Measurements from ENCODE around the gene USP7. TPM values are rescaled to one million over a fixed set of nuclear protein-coding genes. Genes with fewer than 3 reads are reported as not detected.
"Not testable (repeated sequence)": the region's sequence is repeated elsewhere in the genome, so short reads cannot be mapped to it uniquely, and the experiment has no call there.

Gene USP7
- total RNA-seq, 2 experiments from 2014 or later, result 157 to 160 TPM

- Mint-ChIP-seq H3K4me3 (no peak overlapping the region), H3K9me3 (no peaks in the 10 kb centered on the region), H3K27me3 (peaks cover 6% of the 10 kb centered on the region), H3K36me3 (ENCODE audit: low read depth) (peaks cover 11% of the 10 kb centered on the region), H3K27ac (peak overlapping the region; percentile 68), H3K4me1 (no peaks in the 10 kb centered on the region)
- no peak for DNase-seq
- CTCF ChIA-PET, result interaction anchor here (1.0 to 1.4 kb wide), 2 partner anchors 12 to 19 kb away, joined by 3 to 4 read pairs; no protein-coding TSS in a partner anchor
- POLR2A ChIA-PET, result no interaction called here
Observed at GRCh38 chr16:8885674-8886592, 77.8 kb downstream of the USP7 start.

- ChIA-PET POLR2A (no interaction called here), CTCF (interaction anchor here (0.6 to 1.0 kb wide), 3 partner anchors 10 to 316 kb away, joined by 3 to 6 read pairs (median 3); no protein-coding TSS in a partner anchor)
- H3K4me3 Mint-ChIP-seq, result no peak overlapping the region
- H3K27me3 Mint-ChIP-seq, result peaks cover 6% of the 10 kb centered on the region
- H3K9me3 Mint-ChIP-seq, result no peaks in the 10 kb centered on the region
- H3K27ac Mint-ChIP-seq, result no peak overlapping the region
- DNase-seq, result no peak
- no peaks in the 10 kb centered on the region for H3K36me3 Mint-ChIP-seq (ENCODE audit: low read depth)
- peaks cover 15% of the 10 kb centered on the region for H3K4me1 Mint-ChIP-seq
Observed at GRCh38 chr16:8882725-8883377, 80.9 kb downstream of the USP7 start.

GRCh38 chr16:8882041-8882617, 81.6 kb downstream of the USP7 start, which contains the start of gene LITAFD:
TSS of gene LITAFD (plus strand) at chr16:8882351. CDS start at chr16:8884356, 2,005 bp downstream.
- Mint-ChIP-seq H3K4me1 (peaks cover 16% of the 10 kb centered on the region), H3K36me3 (ENCODE audit: low read depth) (no peaks in the 10 kb centered on the region), H3K27me3 (peaks cover 6% of the 10 kb centered on the region), H3K4me3 (no peak within 1 kb of the TSS), H3K9me3 (no peaks in the 10 kb centered on the region), H3K27ac (no peak within 1 kb of the TSS)
- DNase-seq, result no peak
- ChIA-PET POLR2A (no interaction called here), CTCF (interaction anchor here (0.6 to 2.4 kb wide), 3 partner anchors 14 to 253 kb away, joined by 3 to 9 read pairs (median 6); partner anchors contain the start of gene CARHSP1)

- POLR2A ChIA-PET, result interaction anchor here (0.7 kb wide), 1 partner anchor 224 kb away, joined by 3 read pairs; no protein-coding TSS in a partner anchor
- H3K4me3 Mint-ChIP-seq, result no peak overlapping the region
Observed at GRCh38 chr16:8880839-8881510, 82.7 kb downstream of the USP7 start.

GRCh38 chr16:8878523-8878911, 85.2 kb downstream of the USP7 start:
- no peaks in the 10 kb centered on the region for H3K36me3 Mint-ChIP-seq (ENCODE audit: low read depth)
- no peak overlapping the region for H3K27ac Mint-ChIP-seq
- ChIA-PET POLR2A (no interaction called here), CTCF (interaction anchor here (0.9 to 3.6 kb wide), 3 partner anchors 9 to 12 kb away, joined by 3 to 17 read pairs (median 7); partner anchors contain the start of gene CARHSP1)
- no peak for DNase-seq
- H3K9me3 Mint-ChIP-seq, result no peaks in the 10 kb centered on the region
- no peak overlapping the region for H3K4me3 Mint-ChIP-seq
- H3K27me3 Mint-ChIP-seq, result no peaks in the 10 kb centered on the region
- H3K4me1 Mint-ChIP-seq, result peaks cover 21% of the 10 kb centered on the region

More at GRCh38 chr16:8880839-8881510, 82.7 kb downstream of the USP7 start:
- H3K4me1 Mint-ChIP-seq, result peaks cover 16% of the 10 kb centered on the region
- no peaks in the 10 kb centered on the region for H3K36me3 Mint-ChIP-seq (ENCODE audit: low read depth)
- no peak overlapping the region for H3K27ac Mint-ChIP-seq
- peaks cover 5% of the 10 kb centered on the region for H3K27me3 Mint-ChIP-seq
- CTCF ChIA-PET, result interaction anchor here (0.7 to 3.6 kb wide), 15 partner anchors 9 to 400 kb away, joined by 3 to 17 read pairs (median 4); partner anchors contain the start of gene CARHSP1
- DNase-seq, result no peak
- H3K9me3 Mint-ChIP-seq, result no peaks in the 10 kb centered on the region

- no peak for DNase-seq
- Mint-ChIP-seq H3K27ac (no peak overlapping the region), H3K9me3 (no peaks in the 10 kb centered on the region), H3K4me3 (no peak overlapping the region), H3K27me3 (no peaks in the 10 kb centered on the region), H3K36me3 (ENCODE audit: low read depth) (no peaks in the 10 kb centered on the region), H3K4me1 (peaks cover 21% of the 10 kb centered on the region)
- CTCF ChIA-PET, result interaction anchor here (0.6 to 3.6 kb wide), 5 partner anchors 9 to 87 kb away, joined by 3 to 17 read pairs (median 4); partner anchors contain the start of gene CARHSP1
- POLR2A ChIA-PET, result no interaction called here
Observed at GRCh38 chr16:8877894-8878522, 85.7 kb downstream of the USP7 start.

- POLR2A ChIA-PET, result not testable (repeated sequence)
- H3K27ac Mint-ChIP-seq, result peak overlapping the region; percentile 31
- CTCF ChIA-PET, result interaction anchor here (1.3 to 1.4 kb wide), 2 partner anchors 20 to 308 kb away, joined by 3 to 4 read pairs; no protein-coding TSS in a partner anchor
Observed at GRCh38 chr16:8875317-8875716, 88.4 kb downstream of the USP7 start.

GRCh38 chr16:8874388-8874787, 89.3 kb downstream of the USP7 start:
- no peak for DNase-seq
- Mint-ChIP-seq H3K36me3 (ENCODE audit: low read depth) (no peaks in the 10 kb centered on the region), H3K9me3 (no peaks in the 10 kb centered on the region), H3K27me3 (no peaks in the 10 kb centered on the region), H3K4me3 (no peak overlapping the region), H3K27ac (peak overlapping the region; percentile 76), H3K4me1 (peaks cover 32% of the 10 kb centered on the region)
- ChIA-PET CTCF (interaction anchor here (0.6 to 1.4 kb wide), 5 partner anchors 14 to 268 kb away, joined by 3 to 4 read pairs (median 3); no protein-coding TSS in a partner anchor), POLR2A (no interaction called here)

More at GRCh38 chr16:8875317-8875716, 88.4 kb downstream of the USP7 start:
- H3K4me1 Mint-ChIP-seq, result peaks cover 29% of the 10 kb centered on the region
- not testable (repeated sequence) for H3K4me3 Mint-ChIP-seq; H3K9me3 Mint-ChIP-seq; H3K36me3 Mint-ChIP-seq (ENCODE audit: low read depth); DNase-seq; H3K27me3 Mint-ChIP-seq

GRCh38 chr16:8873866-8874195, 89.9 kb downstream of the USP7 start:
- H3K27me3 Mint-ChIP-seq; H3K36me3 Mint-ChIP-seq (ENCODE audit: low read depth); H3K27ac Mint-ChIP-seq; DNase-seq; H3K9me3 Mint-ChIP-seq; H3K4me3 Mint-ChIP-seq; POLR2A ChIA-PET: not testable (repeated sequence)
- H3K4me1 Mint-ChIP-seq, result peaks cover 36% of the 10 kb centered on the region
- CTCF ChIA-PET, result interaction anchor here (0.6 to 1.4 kb wide), 5 partner anchors 12 to 269 kb away, joined by 3 to 4 read pairs (median 3); no protein-coding TSS in a partner anchor

- Mint-ChIP-seq H3K27me3 (no peaks in the 10 kb centered on the region), H3K4me1 (peaks cover 30% of the 10 kb centered on the region), H3K27ac (no peak overlapping the region), H3K4me3 (no peak overlapping the region), H3K36me3 (ENCODE audit: low read depth) (no peaks in the 10 kb centered on the region), H3K9me3 (no peaks in the 10 kb centered on the region)
- DNase-seq, result no peak
- ChIA-PET CTCF (interaction anchor here (0.6 to 1.4 kb wide), 9 partner anchors 12 to 306 kb away, joined by 3 to 4 read pairs (median 3); no protein-coding TSS in a partner anchor), POLR2A (no interaction called here)
Observed at GRCh38 chr16:8872967-8873865, 90.5 kb downstream of the USP7 start.

GRCh38 chr16:8872071-8872470, 91.6 kb downstream of the USP7 start:
- Mint-ChIP-seq H3K27ac (no peak overlapping the region), H3K27me3 (no peaks in the 10 kb centered on the region), H3K4me3 (no peak overlapping the region), H3K4me1 (peaks cover 29% of the 10 kb centered on the region), H3K36me3 (ENCODE audit: low read depth) (peaks cover 11% of the 10 kb centered on the region), H3K9me3 (no peaks in the 10 kb centered on the region)
- ChIA-PET CTCF (interaction anchor here (0.9 to 1.3 kb wide), 4 partner anchors 29 to 305 kb away, joined by 3 to 4 read pairs (median 3); no protein-coding TSS in a partner anchor), POLR2A (no interaction called here)
- no peak for DNase-seq

Measured in activated CD4-positive, alpha-beta T cell treated with anti-CD3 and anti-CD28 coated beads, Interleukin-2, amount 10 ng/mL, durations not matched to agents 7 days and 5 days (primary cell).